ENCODE measurements around the gene FKBP4. TPM values are rescaled to one million over a fixed set of nuclear protein-coding genes. Genes with fewer than 3 reads are reported as not detected.

FKBP4 gene
- total RNA-seq, 1 donor from 2014 or later: 68.7 TPM

- Histone ChIP-seq H4K20me1 (ENCODE audit: insufficient read depth, low read length) (no peaks in the 10 kb centered on the region), H3K4me2 (ENCODE audit: low read length) (no peak overlapping the region), H3K9ac (ENCODE audit: low read length) (no peak overlapping the region), H3K9me3 (ENCODE audit: insufficient read depth, low read depth, low read length) (no peaks in the 10 kb centered on the region), H3K4me1 (ENCODE audit: insufficient read depth, low read length) (peaks cover 19% of the 10 kb centered on the region), H3K79me2 (ENCODE audit: insufficient read depth, low read length) (no peaks in the 10 kb centered on the region), H3K4me3 (ENCODE audit: insufficient read depth, low read depth, low read length) (no peak overlapping the region), H3K36me3 (ENCODE audit: insufficient read depth, low read length) (no peaks in the 10 kb centered on the region), H3K27me3 (ENCODE audit: insufficient read depth, low read length) (no peaks in the 10 kb centered on the region), H3K27ac (ENCODE audit: low read depth, low read length) (no peak overlapping the region), H2AFZ (ENCODE audit: low read depth, low read length) (no peak overlapping the region)
- DNase-seq (ENCODE audit: low read depth) (no peak), FAIRE-seq (no peak)
- Mint-ChIP-seq H3K27me3 (ENCODE audit: low read depth, unreplicated experiment) (no peaks in the 10 kb centered on the region), H3K9me3 (ENCODE audit: unreplicated experiment) (peaks cover under 1% of the 10 kb centered on the region), H3K36me3 (ENCODE audit: low read depth, unreplicated experiment) (peaks cover 6% of the 10 kb centered on the region), H3K4me3 (ENCODE audit: unreplicated experiment) (no peak overlapping the region), H3K27ac (ENCODE audit: unreplicated experiment) (no peak overlapping the region), H3K4me1 (ENCODE audit: low read depth, unreplicated experiment) (peaks cover 14% of the 10 kb centered on the region)
- TF ChIP-seq CTCF (IDR thresholded peaks at IDR 0.05; ENCODE audit: insufficient read depth, low read depth, low read length) (no peak), EZH2 (IDR thresholded peaks at IDR 0.05; ENCODE audit: insufficient read depth, low read length) (no peak)
Measured at GRCh38 chr12:2836574-2836973, 41.8 kb downstream of the FKBP4 start.

GRCh38 chr12:2841056-2841650, 46.4 kb downstream of the FKBP4 start:
- H3K9me3 ChIP-seq (ENCODE audit: insufficient read depth, low read depth, low read length): no peaks in the 10 kb centered on the region
- H3K9ac ChIP-seq (ENCODE audit: low read length): no peak overlapping the region
- H3K27ac Mint-ChIP-seq (ENCODE audit: unreplicated experiment): no peak overlapping the region
- peaks cover 12% of the 10 kb centered on the region for H3K4me1 ChIP-seq (ENCODE audit: insufficient read depth, low read length)
- H3K79me2 ChIP-seq (ENCODE audit: insufficient read depth, low read length): no peaks in the 10 kb centered on the region
- H4K20me1 ChIP-seq (ENCODE audit: insufficient read depth, low read length): no peaks in the 10 kb centered on the region
- no peak overlapping the region for H3K4me2 ChIP-seq (ENCODE audit: low read length)
- H3K36me3 ChIP-seq (ENCODE audit: insufficient read depth, low read length): no peaks in the 10 kb centered on the region
- no peak for TF ChIP-seq EZH2 (IDR thresholded peaks at IDR 0.05; ENCODE audit: insufficient read depth, low read length)
- TF ChIP-seq CTCF (IDR thresholded peaks at IDR 0.05; ENCODE audit: insufficient read depth, low read depth, low read length): no peak
- H3K4me1 Mint-ChIP-seq (ENCODE audit: low read depth, unreplicated experiment): peaks cover 13% of the 10 kb centered on the region
- no peaks in the 10 kb centered on the region for H3K9me3 Mint-ChIP-seq (ENCODE audit: unreplicated experiment)
- H2AFZ ChIP-seq (ENCODE audit: low read depth, low read length): no peak overlapping the region
- H3K27ac ChIP-seq (ENCODE audit: low read depth, low read length): no peak overlapping the region
- H3K36me3 Mint-ChIP-seq (ENCODE audit: low read depth, unreplicated experiment): peaks cover 7% of the 10 kb centered on the region
- no peaks in the 10 kb centered on the region for H3K27me3 ChIP-seq (ENCODE audit: insufficient read depth, low read length)
- no peak for DNase-seq (ENCODE audit: low read depth)
- H3K4me3 ChIP-seq (ENCODE audit: insufficient read depth, low read depth, low read length): no peak overlapping the region
- no peaks in the 10 kb centered on the region for H3K27me3 Mint-ChIP-seq (ENCODE audit: low read depth, unreplicated experiment)
- H3K4me3 Mint-ChIP-seq (ENCODE audit: unreplicated experiment): no peak overlapping the region
- FAIRE-seq: no peak

GRCh38 chr12:2842948-2843347, 48.2 kb downstream of the FKBP4 start:
- peaks cover 7% of the 10 kb centered on the region for H3K36me3 Mint-ChIP-seq (ENCODE audit: low read depth, unreplicated experiment)
- Histone ChIP-seq H3K9me3 (ENCODE audit: insufficient read depth, low read depth, low read length) (no peaks in the 10 kb centered on the region), H4K20me1 (ENCODE audit: insufficient read depth, low read length) (no peaks in the 10 kb centered on the region), H3K4me2 (ENCODE audit: low read length) (no peak overlapping the region), H3K27me3 (ENCODE audit: insufficient read depth, low read length) (no peaks in the 10 kb centered on the region), H3K79me2 (ENCODE audit: insufficient read depth, low read length) (no peaks in the 10 kb centered on the region), H3K27ac (ENCODE audit: low read depth, low read length) (no peak overlapping the region), H2AFZ (ENCODE audit: low read depth, low read length) (no peak overlapping the region), H3K4me1 (ENCODE audit: insufficient read depth, low read length) (peaks cover 12% of the 10 kb centered on the region), H3K9ac (ENCODE audit: low read length) (no peak overlapping the region), H3K36me3 (ENCODE audit: insufficient read depth, low read length) (no peaks in the 10 kb centered on the region), H3K4me3 (ENCODE audit: insufficient read depth, low read depth, low read length) (no peak overlapping the region)
- no peaks in the 10 kb centered on the region for H3K9me3 Mint-ChIP-seq (ENCODE audit: unreplicated experiment)
- FAIRE-seq (no peak), DNase-seq (ENCODE audit: low read depth) (no peak)
- no peak overlapping the region for H3K27ac Mint-ChIP-seq (ENCODE audit: unreplicated experiment)
- peaks cover 13% of the 10 kb centered on the region for H3K4me1 Mint-ChIP-seq (ENCODE audit: low read depth, unreplicated experiment)
- no peak overlapping the region for H3K4me3 Mint-ChIP-seq (ENCODE audit: unreplicated experiment)
- no peak for TF ChIP-seq EZH2 (IDR thresholded peaks at IDR 0.05; ENCODE audit: insufficient read depth, low read length)
- no peak for TF ChIP-seq CTCF (IDR thresholded peaks at IDR 0.05; ENCODE audit: insufficient read depth, low read depth, low read length)
- H3K27me3 Mint-ChIP-seq (ENCODE audit: low read depth, unreplicated experiment): no peaks in the 10 kb centered on the region

Measured in astrocyte (in vitro differentiated cells and primary cell).